Spinal cord (tissue), 10 donors: ENCODE data around the gene LPAR2. TPM values are rescaled to one million over a fixed set of nuclear protein-coding genes. Genes with fewer than 3 reads are reported as not detected.
A peak's percentile ranks its signal among the peaks of the same experiment; 100 is the strongest.
"Not testable (repeated sequence)": the region's sequence is repeated elsewhere in the genome, so short reads cannot be mapped to it uniquely, and the experiment has no call there.

Experiments used
- DNase-seq, 6 donors: peaks; one replicate each; pipeline versions ENCODE4 v3.0.0 to v3.0.0-alpha.2; 2013 to 2015; ENCODE audit warnings: low spot score in 6 of 6, low read depth in 4 of 6
- H3K27ac ChIP-seq: one replicate; pipeline ENCODE4 v1.5.1; 2013; ENCODE audit warnings: low read depth, low read length, control low read depth
- H3K27me3 ChIP-seq: one replicate; pipeline ENCODE4 v1.6.1; 2013; ENCODE audit warnings: low read length; ENCODE audit not compliant: control insufficient read depth, insufficient read depth
- H3K36me3 ChIP-seq: one replicate; pipeline ENCODE4 v1.6.1; 2013; ENCODE audit warnings: low read length; ENCODE audit not compliant: control insufficient read depth, insufficient read depth
- H3K4me1 ChIP-seq: one replicate; pipeline ENCODE4 v1.6.1; 2013; ENCODE audit warnings: low read length; ENCODE audit not compliant: control insufficient read depth, insufficient read depth
- H3K4me3 ChIP-seq: one replicate; pipeline ENCODE4 v1.5.1; 2013; ENCODE audit warnings: low read depth, low read length, control low read depth
- H3K9me3 ChIP-seq: one replicate; pipeline ENCODE4 v1.6.1; 2013; ENCODE audit warnings: low read length; ENCODE audit not compliant: control insufficient read depth, insufficient read depth
- WGBS: methylation state at CpG from one replicate; pipeline ENCODE4 v1.1.5; 2013; ENCODE audit warnings: missing lambda C conversion rate; ENCODE audit not compliant: insufficient coverage; 5-methylcytosine and 5-hydroxymethylcytosine counted together
- polyA plus RNA-seq, 2 donors: library from polyadenylated mRNA; unstranded; fragments of 120-200 nt; gene quantifications; one replicate each; pipeline ENCODE4 v1.2.1, GENCODE V29; 2013; ENCODE audit not compliant: insufficient read length in 2 of 2
- total RNA-seq, 2 donors: library from RNA; depleted of rRNA in 1 of 2; stranded (reverse); fragments of 120-200 nt in 1 of 2; fragments of >200 nt in 1 of 2; gene quantifications; one replicate each; pipeline versions ENCODE4 v1.2.3 to v1.2.4, GENCODE V29; 2013 to 2014
- donor health status: healthy.

LPAR2 gene
- total and polyA plus RNA-seq, 4 donors: 5.3 to 80.0 (median 43.5) TPM

DNA sequence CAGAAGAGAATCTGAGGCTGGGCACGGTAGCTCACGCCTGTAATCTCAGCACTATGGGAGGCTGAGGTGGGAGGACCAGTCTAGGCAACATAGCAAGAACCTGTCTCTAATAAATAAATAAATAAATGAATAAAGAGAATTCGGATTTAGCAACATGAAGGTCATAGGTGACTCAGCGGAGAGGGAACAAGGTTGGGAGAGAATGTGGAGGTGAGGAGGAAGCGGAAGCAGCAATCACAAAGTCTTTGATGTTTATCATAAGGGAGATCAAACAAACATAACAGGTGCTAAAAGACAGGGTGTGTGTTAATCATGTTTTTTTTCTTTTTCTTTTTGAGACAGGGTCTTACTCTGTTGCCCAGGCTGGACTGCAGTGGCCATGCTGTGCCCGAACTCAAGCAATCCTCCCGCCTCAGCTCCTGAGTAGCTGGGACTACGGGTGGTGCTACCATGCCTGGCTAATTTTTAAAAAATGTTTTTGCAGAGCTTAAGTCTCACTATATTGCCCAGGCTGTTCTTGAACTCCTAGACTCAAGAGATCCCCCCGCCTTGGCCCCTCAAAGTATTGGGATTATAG lies 25.8 kb downstream of the LPAR2 start:
- Histone ChIP-seq H3K36me3 (peaks cover 16% of the 10 kb centered on the region), H3K4me1 (no peaks in the 10 kb centered on the region), H3K27ac (no peak overlapping the region), H3K4me3 (no peak overlapping the region), H3K9me3 (no peaks in the 10 kb centered on the region), H3K27me3 (no peaks in the 10 kb centered on the region)
- no peak for DNase-seq
- WGBS: 92% methylated on average over 5 of the region's 9 CpGs

DNA sequence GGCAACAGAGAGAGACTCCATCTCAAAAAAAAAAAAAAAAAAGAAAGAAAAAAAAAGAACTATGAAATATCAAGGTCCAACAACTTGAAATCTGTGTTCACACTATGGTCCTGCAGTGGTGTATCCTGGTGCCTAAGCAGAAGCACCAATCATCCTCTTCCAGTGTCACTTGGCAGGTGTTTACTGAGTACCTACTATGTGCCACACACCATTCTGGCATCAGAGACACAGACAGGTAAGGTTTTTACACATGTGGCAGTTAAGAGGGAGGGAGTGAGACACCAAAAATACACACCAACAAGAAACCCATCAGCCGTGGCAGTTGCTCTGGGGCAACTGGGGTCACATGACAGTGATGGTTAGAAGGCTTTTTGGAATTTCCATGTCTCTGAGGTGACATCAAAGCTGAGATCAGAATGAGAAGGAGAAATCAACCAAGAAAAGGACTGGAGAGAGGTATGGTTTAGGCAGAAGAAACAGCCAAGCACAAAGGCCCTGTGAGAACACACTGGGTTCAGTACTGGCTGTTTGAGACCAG lies 27.2 kb downstream of the LPAR2 start:
- Histone ChIP-seq H3K27ac (no peak overlapping the region), H3K27me3 (no peaks in the 10 kb centered on the region), H3K36me3 (peaks cover 18% of the 10 kb centered on the region), H3K4me3 (no peak overlapping the region), H3K9me3 (no peaks in the 10 kb centered on the region), H3K4me1 (no peaks in the 10 kb centered on the region)
- WGBS: no CpG with 5 or more reads among the region's 1 CpG
- DNase-seq: no peak

DNA sequence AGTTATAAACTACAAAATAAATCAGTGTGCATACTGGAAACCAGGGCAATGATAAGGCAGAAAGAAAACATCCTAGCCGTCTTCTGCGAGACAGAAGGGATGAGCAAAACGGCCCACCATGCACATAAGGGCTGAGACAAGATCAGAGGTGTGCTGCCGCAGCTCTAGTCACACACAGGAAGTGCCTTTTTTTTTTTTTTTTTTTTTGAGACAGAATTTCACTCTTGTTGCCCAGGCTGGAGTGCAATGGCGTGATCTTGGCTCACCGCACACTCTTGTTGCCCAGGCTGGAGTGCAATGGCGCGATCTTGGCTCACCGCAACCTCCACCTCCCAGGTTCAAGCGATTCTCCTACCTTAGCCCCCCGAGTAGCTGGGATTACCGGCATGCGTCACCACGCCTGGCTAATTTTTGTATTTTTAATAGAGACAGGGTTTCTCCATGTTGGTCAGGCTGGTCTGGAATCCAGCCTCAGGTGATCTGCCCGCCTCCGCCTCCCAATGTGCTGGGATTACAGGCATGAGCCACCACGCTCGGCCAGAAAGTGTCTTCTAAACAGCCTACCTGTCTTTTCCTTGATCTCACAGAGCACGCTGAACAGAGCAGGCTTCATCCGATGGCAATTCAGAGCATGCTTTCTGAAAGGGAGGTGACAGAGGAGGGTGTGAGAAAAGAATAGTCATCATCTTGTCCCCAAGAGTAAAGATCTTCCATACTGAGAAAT lies 29.1 kb downstream of the LPAR2 start:
- not testable (repeated sequence) for H3K4me1 ChIP-seq, H3K27ac ChIP-seq, DNase-seq, H3K9me3 ChIP-seq, H3K4me3 ChIP-seq, H3K27me3 ChIP-seq
- 98% methylated on average over 14 of the region's 20 CpGs for WGBS
- H3K36me3 ChIP-seq: peaks cover 25% of the 10 kb centered on the region

DNA sequence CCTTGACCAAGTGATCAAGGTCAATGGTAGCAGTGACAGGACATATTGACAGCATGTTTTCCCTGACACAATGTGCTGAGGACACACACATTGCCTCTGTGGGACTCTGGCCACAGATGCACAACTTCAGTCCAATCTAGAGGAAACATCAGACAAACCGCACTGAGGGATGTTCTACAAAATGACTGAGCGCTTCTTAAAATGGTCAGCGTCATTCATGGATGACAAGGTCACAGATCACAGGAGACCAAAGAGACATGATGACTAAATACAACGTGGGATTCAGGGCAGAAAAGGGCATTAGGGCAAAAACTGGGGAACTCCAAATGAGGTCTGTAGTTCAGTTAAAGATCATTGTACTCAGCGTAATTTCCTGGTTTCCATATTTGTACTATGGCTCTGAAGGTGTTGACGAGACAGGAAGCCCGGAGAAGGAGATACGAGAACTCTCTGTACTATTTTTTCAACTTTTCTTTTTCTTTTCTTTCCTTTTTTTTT lies 30.2 kb downstream of the LPAR2 start:
- 88% methylated on average over 4 of the region's 8 CpGs for WGBS
- Histone ChIP-seq H3K4me1 (peaks cover 4% of the 10 kb centered on the region), H3K4me3 (no peak overlapping the region), H3K36me3 (peaks cover 34% of the 10 kb centered on the region), H3K9me3 (no peaks in the 10 kb centered on the region), H3K27ac (no peak overlapping the region), H3K27me3 (no peaks in the 10 kb centered on the region)
- no peak for DNase-seq

DNA sequence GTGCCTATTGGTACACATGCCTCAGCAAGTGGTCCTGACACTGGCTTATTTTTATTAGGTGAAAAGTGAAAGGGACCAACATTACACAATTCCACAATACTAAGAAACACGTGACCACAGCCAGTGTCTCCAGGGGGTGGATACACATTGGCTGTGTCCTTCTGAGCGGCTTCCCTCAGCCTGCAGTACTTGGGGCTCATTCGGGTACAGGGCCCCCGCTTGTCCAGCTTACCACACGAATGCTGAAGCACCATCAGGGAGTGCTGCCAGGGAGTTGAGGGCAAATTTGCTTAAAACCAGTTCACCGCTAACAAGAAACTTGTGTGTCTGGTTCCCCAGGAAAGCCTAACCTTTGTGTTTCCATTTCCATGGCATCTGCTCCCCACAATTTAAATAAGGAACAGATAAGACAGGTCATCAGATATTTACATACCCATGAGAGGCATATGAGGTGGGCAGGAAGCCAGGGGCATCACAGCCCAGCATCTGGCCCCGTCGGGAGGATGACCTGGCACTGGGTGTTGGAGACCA lies 32.8 kb downstream of the LPAR2 start:
- no peak overlapping the region for H3K27ac ChIP-seq
- DNase-seq: no peak
- no peaks in the 10 kb centered on the region for H3K9me3 ChIP-seq
- no peak overlapping the region for H3K4me3 ChIP-seq
- no peaks in the 10 kb centered on the region for H3K27me3 ChIP-seq
- peaks cover 16% of the 10 kb centered on the region for H3K4me1 ChIP-seq
- WGBS: 61% methylated on average over 7 of the region's 8 CpGs
- H3K36me3 ChIP-seq: peaks cover 40% of the 10 kb centered on the region

DNA sequence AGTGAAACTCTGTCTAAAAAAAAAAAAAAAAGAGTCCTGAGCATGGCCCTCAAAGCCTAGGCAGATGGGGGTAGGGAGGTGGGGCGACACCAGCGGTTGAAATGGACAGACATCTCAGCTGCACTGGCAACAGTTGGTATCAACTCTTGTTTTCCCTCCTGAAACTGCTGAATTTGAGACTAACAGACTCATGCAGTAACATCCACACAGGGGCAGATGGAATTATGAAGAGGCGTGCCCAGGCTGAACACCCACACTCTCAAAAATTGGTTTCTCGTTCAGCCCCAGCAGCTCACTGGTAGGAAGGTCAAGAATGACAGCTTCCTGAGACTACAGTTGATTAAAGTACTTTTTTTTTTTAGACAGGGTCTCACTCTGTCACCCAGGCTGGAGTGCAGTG lies 33.6 kb downstream of the LPAR2 start:
- WGBS: 100% methylated on average over 2 of the region's 4 CpGs
- Histone ChIP-seq H3K36me3 (peaks cover 40% of the 10 kb centered on the region), H3K27ac (no peak overlapping the region), H3K9me3 (no peaks in the 10 kb centered on the region), H3K4me1 (peaks cover 16% of the 10 kb centered on the region), H3K4me3 (no peak overlapping the region), H3K27me3 (no peaks in the 10 kb centered on the region)
- no peak for DNase-seq

DNA sequence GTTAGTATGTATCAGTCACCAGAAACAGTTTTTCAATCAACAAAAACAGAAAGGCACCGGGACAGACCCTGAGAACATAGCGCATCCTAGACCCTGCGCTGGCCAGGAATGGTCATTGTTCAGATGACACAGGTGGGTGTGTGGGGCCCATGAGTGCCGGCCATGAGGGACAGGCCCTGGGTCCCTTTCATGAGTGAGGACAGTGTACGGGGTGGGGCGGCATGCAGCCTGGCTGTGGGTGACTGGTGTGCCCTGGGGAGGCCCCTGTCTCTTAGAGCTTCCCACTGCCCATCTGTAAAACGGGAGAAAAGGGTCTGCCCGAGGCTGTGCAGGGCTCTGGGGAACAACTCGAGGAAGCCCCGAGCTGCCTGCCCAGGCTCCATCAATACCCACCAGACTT lies 35.3 kb downstream of the LPAR2 start:
- H3K36me3 ChIP-seq: peaks cover 31% of the 10 kb centered on the region
- no peak overlapping the region for H3K4me3 ChIP-seq
- H3K4me1 ChIP-seq: peaks cover 16% of the 10 kb centered on the region
- WGBS: 97% methylated on average over 6 of the region's 10 CpGs
- DNase-seq: no peak
- H3K27me3 ChIP-seq: no peaks in the 10 kb centered on the region
- no peaks in the 10 kb centered on the region for H3K9me3 ChIP-seq
- H3K27ac ChIP-seq: no peak overlapping the region

DNA sequence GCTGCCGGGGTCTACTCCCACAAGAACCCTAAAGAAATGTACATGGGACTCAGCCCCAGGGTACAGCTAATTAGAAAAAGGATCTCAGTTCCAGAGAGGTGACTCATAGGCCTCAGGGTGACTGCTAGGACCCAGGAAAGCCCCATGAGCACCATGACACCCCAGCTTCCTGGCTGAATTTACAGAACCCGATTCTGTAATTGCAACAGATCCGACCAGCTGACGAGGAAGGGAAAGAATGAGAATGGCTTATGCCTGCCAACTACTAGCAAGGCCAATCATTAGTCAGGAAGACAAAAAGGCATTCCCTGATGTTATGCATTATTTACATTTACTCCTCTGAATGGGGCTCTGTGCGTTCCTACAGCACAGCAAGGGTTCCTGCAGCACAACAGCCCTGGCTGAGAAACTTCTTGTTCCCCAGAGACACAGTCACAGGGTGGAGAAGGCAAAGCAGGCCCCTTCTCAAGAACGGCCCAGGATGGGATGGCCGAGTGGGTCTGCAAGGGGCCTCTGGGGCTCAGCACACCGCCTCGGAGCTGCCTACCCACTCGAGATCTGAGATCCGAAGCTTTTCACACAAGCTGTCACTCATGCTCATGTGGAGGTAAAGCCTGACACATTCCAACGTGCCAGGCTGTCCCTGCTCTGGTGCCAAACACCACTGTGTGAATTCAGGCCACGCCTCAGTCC lies 36.7 kb downstream of the LPAR2 start:
- Histone ChIP-seq H3K27me3 (no peaks in the 10 kb centered on the region), H3K27ac (peak overlapping the region; percentile 87), H3K36me3 (peaks cover 24% of the 10 kb centered on the region), H3K9me3 (no peaks in the 10 kb centered on the region), H3K4me1 (peaks cover 16% of the 10 kb centered on the region), H3K4me3 (no peak overlapping the region)
- 26% methylated on average over 10 of the region's 13 CpGs for WGBS
- peak in 3 of 6 donors; percentile 19 to 85 (median 68) for DNase-seq

DNA sequence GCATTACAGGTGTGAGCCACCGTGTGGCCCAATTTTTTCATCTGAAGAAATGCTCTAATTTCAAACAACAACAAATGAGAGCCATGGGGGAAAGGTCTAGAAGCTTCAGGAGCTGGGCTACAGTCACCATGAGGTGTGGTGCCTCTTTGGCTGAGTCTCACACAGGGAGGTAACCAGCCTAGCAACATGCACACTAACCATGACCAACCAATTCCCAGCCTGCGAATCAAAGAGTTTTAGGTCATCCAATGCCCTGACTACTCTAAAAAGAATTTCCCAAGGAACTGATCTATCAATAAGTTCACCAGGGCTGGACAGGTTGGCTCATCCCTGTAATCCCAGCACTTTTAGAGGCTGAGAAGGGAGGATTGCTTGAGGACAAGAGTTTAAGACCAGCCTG lies 39.5 kb downstream of the LPAR2 start:
- Histone ChIP-seq H3K4me3 (no peak overlapping the region), H3K27ac (no peak overlapping the region), H3K9me3 (no peaks in the 10 kb centered on the region), H3K36me3 (peaks cover 14% of the 10 kb centered on the region), H3K4me1 (peaks cover 13% of the 10 kb centered on the region), H3K27me3 (no peaks in the 10 kb centered on the region)
- WGBS: 100% methylated on average over 1 of the region's 2 CpGs
- no peak for DNase-seq
